ENCODE results near the gene FAM25G.

Gene FAM25G

DNA sequence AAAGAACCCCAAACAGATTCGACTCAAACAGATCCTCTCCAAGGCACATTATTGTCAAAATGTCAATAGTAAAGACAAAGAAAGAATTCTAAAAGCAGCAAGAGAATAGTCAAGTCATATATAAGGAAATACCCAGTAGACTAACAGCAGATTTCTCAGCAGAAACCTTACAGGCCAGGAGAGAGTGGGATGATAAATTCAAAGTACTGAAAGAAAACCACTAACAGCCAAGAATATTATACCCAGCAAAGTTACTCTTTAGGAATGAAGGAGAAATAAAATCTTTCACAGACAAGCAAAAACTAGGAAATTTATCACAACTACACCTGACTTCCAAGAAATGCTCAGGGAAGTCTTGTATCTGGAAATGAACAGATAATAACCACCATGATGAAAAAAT lies 45.8 kb downstream of the FAM25G start:
- DNase-seq, result no peak

DNA sequence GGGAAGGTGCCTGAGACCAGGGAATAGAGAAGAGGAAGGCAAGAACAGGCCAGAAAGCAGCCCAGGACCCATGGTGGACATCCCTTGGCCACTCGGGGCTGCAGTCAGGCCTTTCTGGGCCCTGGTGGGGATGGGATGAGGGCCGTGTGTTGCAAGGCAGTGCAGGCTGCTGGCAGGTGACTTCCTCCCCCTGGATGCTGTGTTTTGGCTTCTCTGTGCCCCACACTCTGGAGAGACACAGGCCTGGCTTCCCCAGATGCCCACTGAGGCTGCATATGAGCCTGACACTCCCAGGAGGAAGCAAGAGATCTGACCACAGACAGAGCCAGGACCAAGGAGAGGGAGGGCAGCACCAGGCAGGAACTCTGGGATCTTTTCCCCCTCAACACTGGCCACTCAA lies 47.5 kb downstream of the FAM25G start:
- no peak for DNase-seq

DNA sequence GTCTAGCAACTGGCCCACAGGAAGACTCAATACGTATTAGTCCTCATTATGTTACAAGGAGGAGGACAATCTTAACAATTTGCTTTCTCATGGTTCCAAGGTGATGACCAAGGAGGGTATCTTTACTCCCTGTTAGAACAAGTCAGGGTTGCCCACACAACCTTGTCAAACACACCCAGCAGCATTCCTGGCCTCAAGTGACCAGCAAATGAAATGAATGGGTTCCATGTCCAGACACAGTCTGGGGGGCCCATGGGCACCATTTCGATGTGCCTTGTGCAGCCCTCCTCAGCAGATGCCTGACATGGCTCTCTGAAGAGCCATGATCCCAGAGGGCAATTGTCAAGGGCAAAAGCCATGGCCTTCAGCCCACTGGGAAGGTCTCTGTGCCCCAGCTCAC lies 48.4 kb downstream of the FAM25G start:
- DNase-seq, result no peak

DNA sequence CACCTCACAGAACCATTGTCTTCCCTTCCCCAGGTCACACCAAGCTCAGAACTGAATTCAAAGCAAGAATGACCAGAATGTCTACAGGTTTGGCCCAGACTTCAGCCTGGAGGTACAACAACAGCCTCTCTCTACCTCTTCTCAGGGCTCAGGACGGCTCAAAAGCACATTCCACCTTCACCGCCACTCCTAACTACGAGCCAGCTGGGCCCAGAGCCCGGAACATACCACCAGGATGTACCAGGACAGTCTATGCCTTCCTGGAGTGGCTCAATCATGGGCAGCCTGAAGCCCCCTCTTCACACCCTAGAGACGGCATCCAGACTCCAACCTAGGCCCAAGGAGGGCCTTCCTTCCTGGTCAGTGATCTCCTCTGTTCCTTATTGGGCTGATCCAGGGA lies 49.1 kb downstream of the FAM25G start:
- DNase-seq, result no peak

DNA sequence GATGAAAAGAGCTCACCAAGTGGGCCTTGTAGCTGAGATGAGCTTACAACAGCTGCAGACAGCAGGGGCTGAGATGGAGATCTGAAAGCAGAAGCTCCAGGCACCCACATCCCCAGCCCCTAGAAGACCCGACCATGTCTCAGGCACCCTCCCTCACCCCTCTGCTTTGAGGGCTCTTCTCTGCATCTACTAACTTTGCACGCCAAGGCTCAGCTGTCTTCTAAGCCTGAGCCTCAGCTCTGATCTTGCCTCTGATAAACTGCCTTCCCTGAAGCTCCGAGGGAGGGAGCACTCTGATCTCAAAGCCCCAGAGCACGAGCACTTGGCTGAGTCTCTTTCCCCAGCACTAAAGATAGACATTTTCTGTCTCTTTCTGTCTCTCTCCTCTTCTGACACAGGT lies 49.6 kb downstream of the FAM25G start:
- DNase-seq, result no peak

DNA sequence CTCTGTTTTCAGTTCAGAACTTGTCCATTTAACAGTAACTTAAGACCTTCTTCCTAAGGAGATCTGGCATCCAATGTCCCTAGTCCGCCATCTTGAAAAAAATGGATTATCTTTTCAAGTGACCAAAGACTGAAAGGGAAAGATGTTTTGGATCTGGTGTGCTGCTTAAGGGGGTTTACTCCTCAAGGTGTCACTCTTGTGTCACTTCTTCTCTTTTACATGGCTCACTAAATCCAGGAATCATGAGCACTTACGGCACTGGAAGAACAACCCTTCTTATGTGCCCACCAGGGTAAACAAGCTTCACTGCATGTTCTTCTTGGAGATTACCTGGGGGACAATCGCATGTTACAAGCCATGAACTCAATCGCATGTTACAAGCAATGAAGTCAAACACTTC lies 51.3 kb downstream of the FAM25G start:
- no peak for DNase-seq

DNA sequence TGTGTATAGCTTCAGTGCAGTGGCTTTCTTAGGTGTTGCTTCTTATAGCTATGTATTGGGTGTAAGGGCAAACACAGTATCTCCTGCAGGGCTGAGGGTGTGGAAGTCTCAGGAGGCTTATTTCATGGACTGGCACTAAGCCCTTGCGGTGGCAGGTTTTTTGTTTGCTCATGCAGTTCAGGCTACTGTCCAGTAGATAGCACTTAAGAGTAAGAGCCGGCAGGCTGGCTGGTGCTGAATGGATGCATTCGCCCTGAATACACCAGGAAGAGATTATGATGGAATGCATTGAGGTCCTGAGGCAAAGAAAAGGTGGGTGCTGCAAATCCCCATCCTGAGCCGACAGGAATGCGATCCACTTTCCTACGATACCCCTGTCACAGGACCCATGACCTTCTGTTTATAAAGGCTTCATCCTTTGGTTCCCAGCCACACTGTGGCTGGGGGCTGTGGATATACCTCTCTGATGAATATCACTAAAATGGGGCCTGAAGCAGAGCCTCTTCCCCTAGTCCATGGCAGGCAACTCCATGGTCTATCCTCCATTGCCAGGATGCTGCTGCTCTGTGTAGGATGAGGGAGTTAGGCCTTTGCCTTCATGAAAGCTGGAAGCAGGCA lies 52.5 kb downstream of the FAM25G start:
- DNase-seq, result no peak

All from activated gamma-delta T cell (primary cell).